ENCODE measurements around the gene ZNF385B.

DNA sequence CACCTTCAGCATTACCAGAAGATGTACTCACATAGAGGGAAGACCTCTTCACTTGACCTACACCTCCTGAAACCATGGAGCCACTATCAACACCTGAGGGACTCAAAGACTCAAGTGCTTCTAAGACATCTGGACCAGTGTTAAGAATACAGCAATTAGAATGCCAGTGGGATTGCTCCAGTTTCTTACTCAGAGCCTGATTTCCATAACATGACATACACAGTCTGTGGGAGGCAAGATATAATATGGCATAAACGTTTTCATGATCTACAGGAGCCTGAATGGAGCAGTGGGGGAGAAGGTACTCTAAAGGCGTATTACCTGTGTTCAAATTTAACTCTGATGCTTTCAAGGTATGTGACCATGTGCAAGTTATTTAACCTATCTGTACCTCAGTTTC lies 57.2 kb downstream of the ZNF385B start:
- TF ChIP-seq, protein P1, sequence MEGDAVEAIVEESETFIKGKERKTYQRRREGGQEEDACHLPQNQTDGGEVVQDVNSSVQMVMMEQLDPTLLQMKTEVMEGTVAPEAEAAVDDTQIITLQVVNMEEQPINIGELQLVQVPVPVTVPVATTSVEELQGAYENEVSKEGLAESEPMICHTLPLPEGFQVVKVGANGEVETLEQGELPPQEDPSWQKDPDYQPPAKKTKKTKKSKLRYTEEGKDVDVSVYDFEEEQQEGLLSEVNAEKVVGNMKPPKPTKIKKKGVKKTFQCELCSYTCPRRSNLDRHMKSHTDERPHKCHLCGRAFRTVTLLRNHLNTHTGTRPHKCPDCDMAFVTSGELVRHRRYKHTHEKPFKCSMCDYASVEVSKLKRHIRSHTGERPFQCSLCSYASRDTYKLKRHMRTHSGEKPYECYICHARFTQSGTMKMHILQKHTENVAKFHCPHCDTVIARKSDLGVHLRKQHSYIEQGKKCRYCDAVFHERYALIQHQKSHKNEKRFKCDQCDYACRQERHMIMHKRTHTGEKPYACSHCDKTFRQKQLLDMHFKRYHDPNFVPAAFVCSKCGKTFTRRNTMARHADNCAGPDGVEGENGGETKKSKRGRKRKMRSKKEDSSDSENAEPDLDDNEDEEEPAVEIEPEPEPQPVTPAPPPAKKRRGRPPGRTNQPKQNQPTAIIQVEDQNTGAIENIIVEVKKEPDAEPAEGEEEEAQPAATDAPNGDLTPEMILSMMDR (IDR thresholded peaks at IDR 0.05): no peak
- no peak for TF ChIP-seq POLR2AphosphoS5 (IDR thresholded peaks at IDR 0.05; ENCODE audit: low read depth, low read length)
- no peak for TF ChIP-seq NRF1 (IDR thresholded peaks at IDR 0.05; ENCODE audit: low read depth, low read length)
- TF ChIP-seq MXI1 (IDR thresholded peaks at IDR 0.05; ENCODE audit: low read depth, low read length): no peak
- no peak for TF ChIP-seq MEF2A (IDR thresholded peaks at IDR 0.05; ENCODE audit: borderline replicate concordance, low read depth)
- TF ChIP-seq TEAD4 (IDR thresholded peaks at IDR 0.05; ENCODE audit: borderline replicate concordance, insufficient read depth): no peak
- no peak for TF ChIP-seq RAD21 (IDR thresholded peaks at IDR 0.05; ENCODE audit: low read length)
- TF ChIP-seq SIN3A (IDR thresholded peaks at IDR 0.05; ENCODE audit: borderline replicate concordance, low read depth, low read length): no peak
- TF ChIP-seq RCOR1 (IDR thresholded peaks at IDR 0.05; ENCODE audit: low read length): no peak
- TF ChIP-seq RFX5 (IDR thresholded peaks at IDR 0.05; ENCODE audit: low read length): no peak
- no peak for TF ChIP-seq ELF1 (IDR thresholded peaks at IDR 0.05)
- TF ChIP-seq REST (IDR thresholded peaks at IDR 0.05; ENCODE audit: low read depth, low read length): no peak
- TF ChIP-seq YY1 (IDR thresholded peaks at IDR 0.05; ENCODE audit: low read depth): no peak
- TF ChIP-seq, protein P2, sequence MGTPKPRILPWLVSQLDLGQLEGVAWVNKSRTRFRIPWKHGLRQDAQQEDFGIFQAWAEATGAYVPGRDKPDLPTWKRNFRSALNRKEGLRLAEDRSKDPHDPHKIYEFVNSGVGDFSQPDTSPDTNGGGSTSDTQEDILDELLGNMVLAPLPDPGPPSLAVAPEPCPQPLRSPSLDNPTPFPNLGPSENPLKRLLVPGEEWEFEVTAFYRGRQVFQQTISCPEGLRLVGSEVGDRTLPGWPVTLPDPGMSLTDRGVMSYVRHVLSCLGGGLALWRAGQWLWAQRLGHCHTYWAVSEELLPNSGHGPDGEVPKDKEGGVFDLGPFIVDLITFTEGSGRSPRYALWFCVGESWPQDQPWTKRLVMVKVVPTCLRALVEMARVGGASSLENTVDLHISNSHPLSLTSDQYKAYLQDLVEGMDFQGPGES (IDR thresholded peaks at IDR 0.05; ENCODE audit: low read depth, low read length): no peak
